SU-DHL-6 (cell line): ENCODE data around the gene CCL20.
"Not testable (repeated sequence)": the region's sequence is repeated elsewhere in the genome, so short reads cannot be mapped to it uniquely, and the experiment has no call there.

Source experiments
- H2AFZ ChIP-seq: fragments of 200-600 bp; sonication (generic); 2 replicates; pipeline ENCODE4 v1.6.1; 2014; ENCODE audit warnings: low read depth, mild to moderate bottlenecking, moderate library complexity, mixed read lengths, antibody characterized with exemption, low read length; ENCODE audit not compliant: severe bottlenecking
- H3F3A ChIP-seq: fragments of 200-600 bp; shearing (Covaris generic); 2 replicates; pipeline ENCODE4 v1.6.0; 2016; ENCODE audit warnings: antibody characterized with exemption, mild to moderate bottlenecking; ENCODE audit not compliant: insufficient read depth
- H3K27ac ChIP-seq: fragments of 200-600 bp; sonication (generic); 2 replicates; pipeline ENCODE4 v1.5.1; 2016; ENCODE audit warnings: low read depth, mild to moderate bottlenecking, low read length, moderate library complexity, mixed read lengths
- H3K27me3 ChIP-seq: fragments of 200-600 bp; sonication (generic), shearing (Covaris generic); 2 replicates; pipeline ENCODE4 v1.6.0; 2014; ENCODE audit warnings: mild to moderate bottlenecking, low read length
- H3K36me3 ChIP-seq: fragments of 200-600 bp; sonication (generic); 2 replicates; pipeline ENCODE4 v1.6.1; 2014; ENCODE audit warnings: mild to moderate bottlenecking, low read length, mixed read lengths
- H3K4me2 ChIP-seq: fragments of 300-600, 200-600 bp; shearing (Covaris generic), sonication (generic); 2 replicates; pipeline ENCODE4 v1.6.0; 2014; ENCODE audit warnings: low read length, low read depth, mild to moderate bottlenecking; ENCODE audit not compliant: poor library complexity, severe bottlenecking
- H3K4me3 ChIP-seq: fragments of 200-600 bp; sonication (generic); 2 replicates; pipeline ENCODE4 v1.5.1; 2014; ENCODE audit warnings: antibody characterized with exemption, low read length, mild to moderate bottlenecking, mixed read lengths; ENCODE audit not compliant: insufficient read depth, poor library complexity, severe bottlenecking
- H3K79me2 ChIP-seq: fragments of 200-600 bp; sonication (generic); 2 replicates; pipeline ENCODE4 v1.6.1; 2014; ENCODE audit warnings: mild to moderate bottlenecking, low read length, moderate library complexity; ENCODE audit not compliant: insufficient read depth
- H3K9ac ChIP-seq: fragments of 200-600 bp; sonication (generic); 2 replicates; pipeline ENCODE4 v1.7.0; 2014; ENCODE audit warnings: mild to moderate bottlenecking, low read length
- H3K9me2 ChIP-seq: fragments of 200-600 bp; sonication (generic); replicated peaks from 2 replicates; pipeline ENCODE4 v1.6.1; 2014; ENCODE audit warnings: low read length; ENCODE audit not compliant: insufficient read depth
- H3K9me3 ChIP-seq: fragments of 200-600 bp; sonication (generic); 2 replicates; pipeline ENCODE4 v1.6.1; 2014; ENCODE audit warnings: low read length, mixed read lengths; ENCODE audit not compliant: insufficient read depth
- H4K20me1 ChIP-seq: fragments of 200-600 bp; sonication (generic); 2 replicates; pipeline ENCODE4 v1.6.1; 2014; ENCODE audit warnings: low read depth, mild to moderate bottlenecking, antibody characterized with exemption, low read length, moderate library complexity, mixed read lengths
- CTCF ChIP-seq: fragments of 200-600 bp; sonication (generic); IDR thresholded peaks from one replicate; pipeline ENCODE4 v1.5.1; 2017; ENCODE audit warnings: antibody characterized with exemption, mild to moderate bottlenecking, low read length, moderate library complexity; ENCODE audit not compliant: insufficient read depth, poor library complexity, severe bottlenecking
- EZH2phosphoT487 ChIP-seq: fragments of 200-600 bp; sonication (generic), shearing (Covaris generic); conservative IDR thresholded peaks from 2 replicates; pipeline ENCODE4 v1.6.1; 2018; ENCODE audit warnings: mild to moderate bottlenecking, antibody characterized with exemption, low read length, moderate library complexity, mixed read lengths

CCL20 gene

GRCh38 chr2:227796045-227796711 is 17.5 kb upstream of the CCL20 start:
- Histone ChIP-seq H3K27me3 (no peaks in the 10 kb centered on the region), H2AFZ (no peak overlapping the region), H3K9me3 (no peaks in the 10 kb centered on the region), H3K36me3 (no peaks in the 10 kb centered on the region), H4K20me1 (no peaks in the 10 kb centered on the region), H3F3A (no peaks in the 10 kb centered on the region), H3K4me2 (no peak overlapping the region), H3K27ac (no peak overlapping the region), H3K79me2 (no peaks in the 10 kb centered on the region), H3K4me3 (no peak overlapping the region), H3K9ac (no peak overlapping the region), H3K9me2 (no peaks in the 10 kb centered on the region)
- TF ChIP-seq EZH2phosphoT487: no peak
- TF ChIP-seq CTCF: no peak

GRCh38 chr2:227796768-227797167 is 16.9 kb upstream of the CCL20 start:
- not testable (repeated sequence) for H3F3A ChIP-seq, H3K9ac ChIP-seq, H3K27me3 ChIP-seq, H2AFZ ChIP-seq, H3K4me2 ChIP-seq, H3K9me3 ChIP-seq, H3K27ac ChIP-seq, H3K36me3 ChIP-seq, H3K79me2 ChIP-seq, H4K20me1 ChIP-seq, H3K9me2 ChIP-seq, H3K4me3 ChIP-seq

GRCh38 chr2:227799202-227799601 is 14.4 kb upstream of the CCL20 start:
- no peak overlapping the region for H2AFZ ChIP-seq
- H3K9me2 ChIP-seq: no peaks in the 10 kb centered on the region
- H3K9ac ChIP-seq: no peak overlapping the region
- H3F3A ChIP-seq: no peaks in the 10 kb centered on the region
- H3K4me2 ChIP-seq: no peak overlapping the region
- no peaks in the 10 kb centered on the region for H3K9me3 ChIP-seq
- H3K27me3 ChIP-seq: no peaks in the 10 kb centered on the region
- no peak overlapping the region for H3K27ac ChIP-seq
- H3K79me2 ChIP-seq: no peaks in the 10 kb centered on the region
- no peaks in the 10 kb centered on the region for H4K20me1 ChIP-seq
- no peak overlapping the region for H3K4me3 ChIP-seq
- no peaks in the 10 kb centered on the region for H3K36me3 ChIP-seq
- no peak for TF ChIP-seq EZH2phosphoT487
- no peak for TF ChIP-seq CTCF

- no peaks in the 10 kb centered on the region for H3K27me3 ChIP-seq
- H3K4me2 ChIP-seq: no peak overlapping the region
- no peak overlapping the region for H3K9ac ChIP-seq
- no peaks in the 10 kb centered on the region for H3K9me2 ChIP-seq
- H3K36me3 ChIP-seq: no peaks in the 10 kb centered on the region
- H3K9me3 ChIP-seq: no peaks in the 10 kb centered on the region
- no peak overlapping the region for H3K4me3 ChIP-seq
- no peak overlapping the region for H3K27ac ChIP-seq
- no peak overlapping the region for H2AFZ ChIP-seq
- no peak for TF ChIP-seq EZH2phosphoT487
- no peak for TF ChIP-seq CTCF
- no peaks in the 10 kb centered on the region for H3F3A ChIP-seq
- no peaks in the 10 kb centered on the region for H3K79me2 ChIP-seq
- H4K20me1 ChIP-seq: no peaks in the 10 kb centered on the region
These were observed 10.8 kb upstream of the CCL20 start for GRCh38 chr2:227802882-227803281.
